Measurements from ENCODE around the gene DRAM2.
"Not testable (repeated sequence)": the region's sequence is repeated elsewhere in the genome, so short reads cannot be mapped to it uniquely, and the experiment has no call there.

The DRAM2 gene

GRCh38 chr1:111145542-111145941, 5.6 kb upstream of the DRAM2 start:
- in situ Hi-C loops (cut with HindIII; ENCODE audit: low sequenced_read_pairs), result no loop called here

DNA sequence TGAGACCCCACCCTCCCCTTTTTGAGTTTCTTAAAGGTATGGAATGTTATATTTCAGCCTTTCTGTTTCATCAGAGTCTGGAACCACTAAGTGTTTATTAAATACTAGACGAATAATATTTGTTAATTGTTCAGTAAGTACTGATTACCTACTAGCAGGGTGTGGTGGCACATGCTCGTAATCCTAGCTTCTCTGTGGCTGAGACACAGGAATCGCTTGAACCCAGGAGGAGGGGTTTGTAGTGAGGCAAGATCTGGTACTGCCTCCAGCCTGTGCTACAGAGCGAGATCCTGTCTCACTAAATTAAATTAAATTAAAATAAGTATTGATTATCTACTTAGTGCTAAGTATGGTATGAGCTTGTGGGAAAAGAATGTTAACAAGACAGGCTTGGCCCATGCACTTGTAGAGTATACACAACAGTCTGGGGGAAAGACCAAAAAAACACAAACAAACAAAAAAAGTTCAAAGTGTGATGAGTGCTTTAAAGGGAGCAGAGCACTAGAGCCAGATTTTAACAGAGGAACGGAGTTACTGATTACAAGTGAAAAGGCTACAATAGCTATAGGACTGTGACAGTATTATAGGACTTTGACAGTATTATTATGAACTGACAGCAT, 2.6 kb upstream of the DRAM2 start:
- in situ Hi-C loops (cut with HindIII; ENCODE audit: low sequenced_read_pairs), result no loop called here

DNA sequence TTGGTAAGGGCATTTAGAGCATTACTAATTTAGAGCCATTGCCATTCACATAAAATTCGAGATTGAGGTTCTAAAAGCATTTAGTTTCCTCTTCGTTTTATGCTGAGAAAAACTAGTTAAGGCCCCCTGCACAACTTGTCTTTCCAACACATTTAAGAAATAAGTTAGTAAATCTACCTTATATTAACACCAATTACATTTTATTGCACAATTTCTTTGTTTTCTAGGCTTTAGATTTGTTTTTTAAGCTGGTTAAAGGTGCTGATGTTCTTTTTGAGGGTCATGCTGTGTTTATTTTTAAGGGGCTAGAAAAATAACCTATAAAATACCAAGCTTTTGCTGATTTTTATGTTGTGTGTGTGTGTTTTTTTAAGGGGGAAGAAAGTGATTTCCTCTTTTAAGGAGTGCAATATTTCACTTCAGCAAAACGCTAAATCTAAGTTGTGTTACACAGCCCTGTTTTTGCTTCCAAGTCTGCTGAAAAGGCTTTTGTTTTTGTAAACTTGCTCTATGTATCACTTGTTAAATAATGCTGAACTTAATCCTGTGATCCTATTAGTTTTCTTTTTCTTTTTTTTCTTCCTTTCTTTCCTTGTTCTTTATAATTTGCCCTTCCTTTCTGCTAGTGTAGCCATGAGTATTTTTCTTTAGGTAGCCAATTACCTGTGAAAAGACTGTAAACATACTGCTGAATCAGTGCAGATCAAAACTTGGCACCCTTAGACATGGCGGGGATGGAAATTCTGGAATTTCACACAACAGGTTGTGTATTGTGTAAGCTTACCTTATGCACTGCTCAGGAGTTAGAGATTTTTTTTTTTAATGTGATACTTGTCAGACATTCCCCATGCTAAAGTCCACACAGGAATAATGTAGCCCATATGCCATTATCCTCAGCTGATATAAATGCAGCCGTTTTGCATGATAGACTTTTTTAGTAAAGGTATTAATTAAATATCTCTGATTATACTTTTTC, 1.6 kb upstream of the DRAM2 start:
- in situ Hi-C loops (cut with HindIII; ENCODE audit: low sequenced_read_pairs), result no loop called here

GRCh38 chr1:111140680-111140967, 731 bp upstream of the DRAM2 start:
- in situ Hi-C loops (cut with HindIII; ENCODE audit: low sequenced_read_pairs), result no loop called here

GRCh38 chr1:111139324-111139955, 453 bp downstream of the DRAM2 start:
- in situ Hi-C loops (cut with HindIII; ENCODE audit: low sequenced_read_pairs), result no loop called here

DNA sequence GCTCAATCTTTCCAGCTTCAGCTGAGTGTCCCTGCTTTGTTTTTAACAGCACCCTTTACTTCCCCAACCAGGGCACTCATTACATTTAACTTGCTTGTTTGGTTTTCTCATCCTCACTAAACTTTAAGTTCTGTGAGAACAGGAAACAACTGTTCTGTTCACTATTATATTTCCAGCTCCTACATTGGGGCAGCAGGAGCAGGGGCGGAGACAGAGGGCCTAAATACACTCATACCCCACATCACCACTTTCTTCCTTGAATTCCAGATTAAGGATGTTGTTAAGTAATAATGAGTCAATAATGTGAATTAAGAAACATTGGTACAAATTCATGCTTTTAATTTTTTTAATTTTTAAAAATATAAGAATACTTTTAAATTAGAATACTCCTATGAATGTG, 6.0 kb downstream of the DRAM2 start:
- in situ Hi-C loops (cut with HindIII; ENCODE audit: low sequenced_read_pairs), result no loop called here

GRCh38 chr1:111131693-111132092, 8.2 kb downstream of the DRAM2 start:
- in situ Hi-C loops (cut with HindIII; ENCODE audit: low sequenced_read_pairs), result no loop called here

DNA sequence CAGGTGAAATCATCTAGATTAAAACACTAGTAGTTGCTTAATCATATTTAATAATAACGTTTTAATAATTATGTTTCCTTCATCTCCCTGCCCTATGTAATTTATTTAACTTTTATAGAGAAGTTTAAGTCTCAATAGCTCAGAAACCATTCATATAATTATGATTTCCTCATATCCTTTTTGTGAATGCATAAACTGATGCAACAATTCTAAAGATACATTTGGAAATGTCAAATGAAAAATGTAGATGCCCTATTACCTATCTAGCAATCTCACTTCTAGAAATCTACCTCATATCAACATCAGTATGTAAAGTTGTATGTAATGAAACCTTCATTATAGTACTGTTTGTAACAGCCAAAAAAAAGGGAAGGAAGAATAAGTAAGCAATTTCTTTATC, 10.5 kb downstream of the DRAM2 start:
- in situ Hi-C loops (cut with HindIII; ENCODE audit: low sequenced_read_pairs), result no loop called here

DNA sequence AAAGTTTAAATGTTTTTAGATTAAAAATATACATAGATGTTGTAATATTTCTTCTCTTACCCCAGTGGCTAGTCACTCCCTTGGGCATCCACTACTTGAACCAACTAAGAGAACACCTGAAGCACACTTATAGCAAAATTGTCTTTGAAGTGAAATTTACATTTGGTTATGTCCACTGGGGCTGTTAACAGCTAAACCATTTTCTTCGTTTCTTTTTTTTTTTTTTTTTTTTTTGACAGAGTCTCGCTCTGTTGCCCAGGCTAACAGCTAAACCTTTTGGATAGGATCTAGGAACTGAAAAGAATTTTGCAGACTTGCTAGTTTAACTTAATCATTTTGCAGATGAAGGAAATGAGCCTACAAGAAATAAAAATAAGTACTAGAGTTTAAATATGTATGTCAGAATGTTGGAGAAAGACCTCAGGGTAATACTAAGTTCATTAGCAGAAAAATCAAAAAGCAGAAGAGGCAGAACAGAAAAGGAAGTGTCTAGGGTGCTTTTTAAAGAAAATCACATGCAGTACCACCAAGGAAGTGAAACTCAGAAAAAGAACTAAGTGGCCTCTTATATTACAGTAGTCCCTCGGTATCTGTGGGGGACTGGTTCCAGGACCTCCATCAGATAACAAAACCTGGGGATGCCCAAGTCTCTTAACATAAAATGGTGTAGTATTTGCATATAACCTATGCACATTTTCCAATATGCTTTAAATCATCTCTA, 11.8 kb downstream of the DRAM2 start:
- in situ Hi-C loops (cut with HindIII; ENCODE audit: low sequenced_read_pairs), result no loop called here

DNA sequence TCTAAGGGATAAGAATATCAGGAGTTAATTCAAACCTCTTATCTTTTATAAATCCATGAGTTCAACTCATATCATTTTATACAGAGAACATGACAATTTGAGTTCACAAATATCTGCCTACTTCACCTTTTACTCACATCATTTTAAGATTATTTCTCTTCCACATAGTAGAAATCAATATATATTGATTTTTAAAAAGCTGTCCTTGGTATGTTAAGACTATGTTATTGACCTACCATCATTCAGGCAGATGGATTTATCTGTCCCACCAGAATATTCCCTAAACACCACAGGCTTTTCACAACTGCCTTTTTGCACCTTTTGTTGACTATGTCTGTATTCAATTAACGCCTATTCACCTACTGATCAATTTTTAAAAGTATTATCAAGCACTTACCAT, 13.5 kb downstream of the DRAM2 start:
- in situ Hi-C loops (cut with HindIII; ENCODE audit: low sequenced_read_pairs), result no loop called here

- in situ Hi-C loops (cut with HindIII; ENCODE audit: low sequenced_read_pairs), result no loop called here
These were observed 23.4 kb downstream of the DRAM2 start for GRCh38 chr1:111116496-111116895.

DNA sequence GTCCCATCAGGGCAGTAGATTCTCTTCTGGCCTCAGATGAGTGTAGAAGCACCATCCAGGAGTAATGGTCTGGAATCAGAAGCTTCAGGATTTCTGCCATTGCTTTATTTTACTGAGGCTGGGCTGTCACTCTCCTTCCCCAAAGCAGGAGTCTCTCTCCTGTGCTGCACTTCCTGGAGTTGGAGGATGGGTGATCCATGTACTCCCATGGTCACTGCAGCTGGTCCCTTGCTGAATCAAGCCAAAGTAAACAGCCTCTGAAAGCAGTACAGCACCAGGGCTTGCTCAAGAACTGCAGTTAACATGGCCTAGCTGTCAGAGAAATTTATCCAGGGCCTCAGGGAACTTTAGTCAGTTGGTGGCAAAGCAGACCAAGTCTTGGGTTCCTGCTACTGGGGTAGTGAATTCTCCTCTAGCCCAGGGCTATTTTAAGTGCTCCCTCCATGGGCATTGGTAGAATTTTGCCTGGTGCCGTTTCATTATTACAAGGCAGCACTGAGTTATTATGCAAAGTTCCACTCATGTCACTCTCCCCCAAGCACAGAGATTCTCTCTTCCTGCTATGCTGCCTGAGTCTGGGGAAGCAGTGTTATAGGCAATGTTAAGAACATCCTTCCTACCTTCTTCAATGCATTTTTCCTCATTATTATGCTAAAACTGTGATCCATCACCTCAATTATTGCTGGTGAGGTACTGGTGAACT, 29.5 kb downstream of the DRAM2 start:
- in situ Hi-C loops (cut with HindIII; ENCODE audit: low sequenced_read_pairs), result no loop called here

DNA sequence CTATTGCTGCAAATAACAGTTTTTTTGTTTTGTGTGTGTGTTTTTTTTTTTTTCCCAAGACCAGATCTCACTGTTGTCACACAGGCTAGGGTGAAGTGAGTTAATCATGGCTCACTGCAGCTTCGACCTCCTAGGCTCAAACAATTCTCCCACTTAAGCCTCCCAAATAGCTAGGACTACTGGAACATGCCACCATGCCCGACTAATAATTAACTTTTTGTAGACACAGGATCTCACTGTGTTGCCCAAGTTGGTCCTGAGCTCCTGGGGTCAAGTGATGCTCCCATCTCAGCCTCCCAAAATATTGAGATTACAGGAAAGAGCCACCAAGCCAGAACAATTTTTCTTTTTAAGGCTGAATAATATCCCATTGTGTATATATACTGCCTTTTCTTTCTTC, 34.9 kb downstream of the DRAM2 start:
- in situ Hi-C loops (cut with HindIII; ENCODE audit: low sequenced_read_pairs), result no loop called here

DNA sequence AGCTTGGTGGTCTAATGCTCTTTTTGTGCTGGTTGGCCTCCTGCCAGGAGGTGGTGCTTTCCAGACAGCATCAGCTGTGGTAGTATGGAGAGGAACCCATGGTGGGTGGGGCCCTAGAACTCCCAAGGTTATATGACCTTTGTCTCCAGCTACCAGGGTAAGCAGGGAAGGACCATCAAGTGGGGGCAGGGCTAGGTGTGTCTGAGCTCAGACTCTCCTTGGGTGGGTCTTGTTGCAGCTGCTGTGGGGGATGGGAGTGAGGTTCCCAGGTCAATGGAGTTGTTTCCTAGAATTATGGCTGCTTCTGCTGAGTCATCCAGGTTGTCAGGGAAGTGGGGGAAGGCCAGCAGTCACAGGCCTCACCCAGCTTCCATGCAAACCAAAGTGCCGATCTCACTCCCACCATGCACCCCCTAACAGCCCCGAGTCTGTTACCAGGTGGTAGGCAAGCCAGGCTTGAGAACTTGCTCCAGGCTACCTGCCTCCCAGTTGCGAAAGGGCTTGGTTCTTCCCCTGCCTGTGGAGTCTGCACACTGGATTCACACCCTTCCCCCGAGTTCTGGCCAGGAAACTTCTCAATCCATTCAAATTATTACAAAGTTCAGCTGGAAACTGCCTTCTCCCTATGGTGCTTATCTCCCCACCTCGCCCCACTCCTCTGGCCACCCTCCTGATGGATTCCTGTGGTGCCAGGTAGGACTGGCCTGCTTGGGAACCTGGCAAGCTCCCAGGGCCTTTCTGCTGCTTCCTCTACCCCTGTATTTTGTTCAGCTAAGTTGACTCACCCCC, 37.8 kb downstream of the DRAM2 start:
- in situ Hi-C loops (cut with HindIII; ENCODE audit: low sequenced_read_pairs), result no loop called here

DNA sequence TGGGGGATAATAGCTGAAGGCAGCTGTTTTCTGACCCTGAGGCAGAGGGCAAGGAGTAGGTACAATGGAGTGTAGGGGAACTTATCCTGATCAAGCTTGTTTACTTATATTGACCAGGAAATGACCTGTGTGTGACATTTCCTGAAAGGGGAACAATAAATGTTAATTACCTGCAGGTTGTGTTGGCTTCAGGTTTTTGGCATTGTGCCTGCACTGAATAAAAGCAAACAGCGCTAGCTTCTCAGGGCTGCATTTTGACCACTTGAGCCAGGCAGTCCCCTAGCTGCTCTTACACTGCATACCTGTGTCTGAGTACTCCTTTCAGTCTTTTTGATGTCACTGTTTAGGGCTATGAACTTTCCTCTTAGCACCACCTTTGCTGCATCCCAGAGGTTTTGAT, 40.6 kb downstream of the DRAM2 start:
- in situ Hi-C loops (cut with HindIII; ENCODE audit: low sequenced_read_pairs), result no loop called here

DNA sequence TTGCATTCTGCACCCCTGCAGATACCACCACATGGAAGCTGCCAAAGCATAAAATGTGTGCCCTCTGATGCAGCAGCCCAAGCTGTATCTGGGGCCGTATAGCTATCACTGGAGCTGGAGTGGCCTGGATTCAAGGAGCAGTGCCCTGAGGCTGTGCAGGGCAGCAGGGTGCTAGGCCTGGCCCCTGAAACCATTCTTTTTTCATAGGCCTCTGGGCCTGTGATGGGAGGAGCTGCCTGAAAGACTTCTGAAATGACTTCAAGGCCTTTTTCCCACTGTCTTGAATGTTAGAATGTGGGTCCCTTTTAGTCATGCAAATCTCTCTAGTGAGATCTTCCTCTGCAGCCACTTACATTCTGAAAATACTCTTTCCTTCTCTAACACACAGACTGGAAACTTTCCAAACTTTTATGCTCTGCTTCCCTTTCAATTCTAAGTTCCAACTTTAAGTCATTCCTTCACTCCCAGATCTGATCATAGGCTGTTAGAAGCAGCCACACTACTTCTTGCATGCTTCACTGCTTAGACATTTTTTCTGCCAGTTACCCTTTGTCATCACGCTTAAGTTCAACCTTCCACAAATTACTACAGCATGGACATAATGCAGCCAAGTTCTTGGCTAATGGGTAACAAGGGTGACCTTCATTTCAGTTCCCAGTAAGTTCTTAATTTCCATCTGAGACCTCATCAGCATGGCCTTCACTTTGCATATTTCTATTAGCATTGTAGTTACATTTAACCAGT, 42.4 kb downstream of the DRAM2 start:
- in situ Hi-C loops (cut with HindIII; ENCODE audit: low sequenced_read_pairs), result no loop called here

DNA sequence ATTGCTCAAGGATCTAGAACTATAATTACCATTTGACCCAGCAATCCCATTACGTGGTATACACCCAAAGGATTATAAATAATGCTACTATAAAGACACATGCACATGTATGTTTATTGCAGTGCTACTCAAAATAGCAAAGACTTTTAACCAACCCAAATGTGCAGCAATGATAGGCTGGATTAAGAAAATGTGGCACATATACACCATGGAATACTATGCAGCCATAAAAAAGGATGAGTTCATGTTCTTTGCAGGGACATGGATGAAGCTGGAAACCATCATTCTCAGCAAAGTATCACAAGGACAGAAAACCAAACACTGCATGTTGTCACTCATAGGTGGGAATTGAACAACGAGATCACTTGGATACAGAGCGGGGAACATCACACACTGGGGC, 44.5 kb downstream of the DRAM2 start:
- in situ Hi-C loops (cut with HindIII; ENCODE audit: low sequenced_read_pairs), result not testable (repeated sequence)

- in situ Hi-C loops (cut with HindIII; ENCODE audit: low sequenced_read_pairs), result no loop called here
These were observed 50.3 kb downstream of the DRAM2 start for GRCh38 chr1:111089638-111090037.

GRCh38 chr1:111085676-111086075, 54.2 kb downstream of the DRAM2 start:
- in situ Hi-C loops (cut with HindIII; ENCODE audit: low sequenced_read_pairs), result no loop called here
